ENCODE results near the gene MAP3K5.

Gene MAP3K5

DNA sequence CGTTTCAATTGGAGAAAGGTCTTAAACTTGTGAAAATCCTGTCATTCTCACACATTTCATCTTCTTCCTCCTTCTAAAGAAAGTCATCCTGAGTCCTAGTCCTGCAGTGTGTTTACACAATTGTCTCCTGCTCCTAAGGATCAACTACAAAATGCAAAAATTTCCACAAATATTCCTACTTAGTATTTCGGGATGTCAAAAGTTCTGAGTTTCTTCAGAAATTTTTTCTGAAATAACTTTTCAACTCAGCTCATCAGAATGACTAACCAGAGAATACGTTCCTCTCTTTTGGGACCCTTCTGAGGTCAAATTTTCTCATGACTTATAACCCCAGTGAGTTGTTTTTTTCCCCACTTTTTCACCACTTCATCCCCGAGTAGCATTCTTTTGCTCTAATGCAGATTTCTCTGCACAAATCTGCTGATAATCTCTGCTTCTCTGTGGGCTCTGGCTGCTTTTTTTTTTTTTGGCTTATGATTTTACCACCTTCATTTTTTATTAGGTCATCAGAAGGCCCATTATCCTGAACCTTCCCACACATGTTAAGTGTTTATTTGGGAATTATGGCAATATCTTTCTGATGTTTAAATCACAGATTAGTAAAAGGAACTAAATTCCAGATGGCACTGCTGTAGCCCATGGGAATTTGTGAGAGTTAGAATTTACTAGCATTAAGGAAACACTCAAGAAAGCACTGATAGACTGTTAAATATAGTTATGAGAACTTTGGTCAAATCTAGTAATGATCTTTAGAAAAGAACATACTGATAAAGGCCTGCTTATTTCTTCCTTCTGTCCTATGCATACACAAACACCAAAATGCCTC is 41.4 kb downstream of the MAP3K5 start:
- no peak for DNase-seq (ENCODE audit: low spot score)

DNA sequence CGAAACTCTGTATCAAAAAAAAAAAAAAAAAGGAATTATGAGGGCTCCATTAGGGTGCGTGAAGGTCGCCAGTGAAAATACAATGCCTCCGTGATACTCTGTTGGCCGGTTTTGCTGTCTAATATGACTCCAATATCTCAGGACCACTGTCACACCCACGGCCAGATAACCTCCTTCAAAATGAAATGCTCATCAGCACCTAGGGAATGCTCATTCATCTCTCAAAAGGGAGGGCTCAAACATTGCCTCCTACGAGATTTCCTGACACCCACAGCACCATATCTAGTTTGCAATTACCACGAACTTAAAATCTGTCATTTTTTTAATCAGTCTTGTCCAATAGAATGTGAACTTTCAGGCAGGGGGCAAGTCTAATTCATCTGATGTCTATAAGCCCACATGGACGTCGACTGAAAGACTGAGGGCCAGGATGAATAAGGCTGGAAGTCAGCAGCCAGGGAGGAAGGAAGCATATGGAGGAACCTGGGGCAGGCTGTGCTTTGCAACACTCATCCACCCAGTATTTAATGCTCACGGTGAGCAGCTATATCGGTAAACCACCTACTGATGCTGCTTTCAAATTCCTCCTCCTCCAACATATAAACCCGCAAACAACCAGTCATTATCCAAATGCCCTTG is 42.8 kb downstream of the MAP3K5 start:
- DNase-seq (ENCODE audit: low spot score), result no peak

DNA sequence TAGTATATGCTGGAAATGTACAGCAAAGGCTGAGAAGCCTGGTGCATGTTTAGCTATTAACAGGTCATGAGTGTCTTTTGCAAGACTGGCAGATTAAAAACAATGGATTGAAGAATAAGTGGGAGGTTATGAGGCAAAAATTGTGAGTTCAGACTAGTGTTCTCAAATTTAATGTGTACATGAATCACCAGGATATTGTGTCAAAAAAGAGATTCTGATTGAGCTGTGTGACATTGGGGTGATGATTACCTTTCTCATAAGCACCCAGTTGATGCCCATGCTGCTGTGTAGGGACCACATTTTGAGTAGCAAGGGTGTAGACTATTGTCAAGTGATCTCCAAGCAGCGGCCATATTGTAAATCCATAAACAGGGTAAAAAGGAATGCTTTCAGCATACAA is 44.8 kb downstream of the MAP3K5 start:
- DNase-seq (ENCODE audit: low spot score), result no peak

DNA sequence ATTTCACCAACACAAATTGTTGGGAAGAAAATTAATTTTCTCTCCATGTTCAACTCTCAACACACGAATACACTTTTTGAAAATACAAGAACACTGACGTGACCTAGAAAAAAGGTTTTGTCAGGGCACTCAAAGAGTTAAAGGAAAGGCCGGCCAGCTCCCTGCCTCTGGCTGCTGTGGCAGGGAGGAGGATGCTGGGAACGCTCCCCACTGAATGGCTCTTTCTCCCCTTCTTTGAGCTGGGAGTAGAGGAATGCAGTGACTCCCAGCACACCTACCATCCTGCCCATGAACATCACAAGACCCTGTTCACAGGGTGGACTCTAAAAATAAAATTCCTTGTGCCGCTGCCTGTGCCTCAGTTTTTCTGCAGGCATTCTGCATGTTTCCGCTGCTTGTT is 47.0 kb downstream of the MAP3K5 start:
- no peak for DNase-seq (ENCODE audit: low spot score)

DNA sequence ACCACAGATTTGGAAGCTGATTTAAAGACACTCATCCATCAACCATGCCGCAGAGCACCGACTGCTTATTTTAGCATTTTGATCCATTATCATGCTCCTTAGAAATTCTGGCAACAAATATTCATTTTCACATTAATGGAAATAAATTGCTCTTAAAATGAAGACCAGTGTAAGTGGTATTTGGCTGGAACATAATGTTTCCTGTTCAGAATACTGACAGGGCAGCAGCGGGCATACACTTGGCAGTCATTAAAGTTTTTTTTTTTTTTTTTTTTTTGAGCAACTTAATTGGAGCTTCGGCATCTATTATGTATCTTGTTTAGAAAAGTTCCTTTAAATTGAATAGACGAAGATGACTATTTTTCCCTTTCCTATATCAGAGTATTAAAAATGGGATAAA is 47.4 kb downstream of the MAP3K5 start:
- DNase-seq (ENCODE audit: low spot score), result no peak

DNA sequence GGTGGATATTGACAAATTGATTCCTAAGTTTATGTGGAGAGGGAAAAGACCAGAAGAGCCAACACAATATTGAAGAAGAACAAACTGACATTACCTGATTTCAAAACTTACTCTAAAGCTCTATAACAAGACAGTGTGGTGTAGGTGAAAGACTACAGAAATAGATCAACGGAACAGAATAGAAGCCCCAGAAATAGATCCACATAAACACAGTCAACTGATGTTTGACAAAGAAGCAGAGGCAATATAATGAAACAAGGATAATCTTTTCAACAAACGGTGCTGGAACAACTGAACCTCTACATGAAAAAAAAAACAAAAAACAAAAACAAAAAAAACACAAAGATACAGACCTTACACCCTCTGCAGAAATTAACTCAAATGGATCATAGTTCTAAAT is 50.2 kb downstream of the MAP3K5 start:
- DNase-seq (ENCODE audit: low spot score), result no peak

DNA sequence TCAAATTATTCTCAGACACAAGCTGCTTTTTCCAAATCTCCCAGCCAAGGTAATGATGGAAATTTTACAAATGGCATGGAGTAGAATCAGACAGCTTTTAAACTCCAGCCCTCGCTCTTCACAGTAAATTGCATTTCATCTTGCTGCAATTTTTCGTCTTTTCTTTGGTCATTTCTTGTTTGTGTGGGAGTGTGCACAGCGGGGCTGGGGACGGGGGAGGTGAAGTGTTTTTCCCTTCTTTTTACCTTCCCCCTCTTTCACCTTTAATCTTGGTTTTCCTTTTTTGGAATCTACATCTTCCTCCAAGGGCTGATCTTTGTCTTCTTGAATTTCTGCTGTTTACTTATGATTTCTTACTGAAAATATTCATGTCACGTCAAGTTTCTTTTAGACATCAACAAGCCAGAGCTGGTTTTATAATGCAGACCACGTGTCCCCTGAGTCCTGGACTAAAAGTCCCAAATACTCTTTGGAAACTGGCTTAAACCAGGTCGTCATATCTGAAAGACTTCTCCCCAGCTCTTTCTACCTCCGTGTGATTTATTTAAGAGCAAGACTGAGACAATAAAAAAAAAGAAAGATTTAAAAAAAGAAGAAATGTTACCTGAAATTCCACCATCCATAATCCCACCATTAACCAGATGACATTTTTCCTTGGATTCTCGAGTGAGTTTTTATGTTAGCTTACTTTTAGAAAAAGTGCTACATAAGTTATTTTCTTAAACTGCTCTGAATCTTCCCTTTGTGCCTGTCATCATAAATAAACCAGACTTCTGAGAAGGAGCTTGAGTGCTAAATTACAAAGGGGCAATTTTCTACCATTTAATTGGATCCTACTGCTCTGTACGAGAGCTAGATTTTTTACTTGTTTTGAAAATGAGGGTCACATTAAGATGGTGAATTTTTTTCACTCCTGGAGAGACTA is 52.0 kb downstream of the MAP3K5 start:
- no peak for DNase-seq (ENCODE audit: low spot score)

DNA sequence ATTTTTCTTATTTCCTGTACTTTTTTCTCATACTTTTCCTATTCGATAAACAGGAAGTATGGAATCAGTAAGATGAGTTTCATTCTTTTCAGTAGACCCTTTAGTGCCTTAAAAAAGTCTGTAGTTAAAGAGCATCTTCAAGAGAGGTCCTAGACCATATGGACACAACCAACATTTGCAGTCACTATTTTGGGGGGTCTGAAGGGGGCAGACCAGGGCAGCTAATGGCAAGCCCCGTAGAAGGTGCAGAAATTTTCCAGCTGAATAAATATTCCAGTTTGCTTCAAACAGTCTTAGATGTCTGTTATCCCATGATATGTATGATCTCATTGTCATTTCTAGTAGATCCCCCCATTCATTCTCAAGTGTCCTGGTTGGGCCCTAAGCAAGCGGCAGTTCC is 52.8 kb downstream of the MAP3K5 start:
- DNase-seq (ENCODE audit: low spot score), result no peak

DNA sequence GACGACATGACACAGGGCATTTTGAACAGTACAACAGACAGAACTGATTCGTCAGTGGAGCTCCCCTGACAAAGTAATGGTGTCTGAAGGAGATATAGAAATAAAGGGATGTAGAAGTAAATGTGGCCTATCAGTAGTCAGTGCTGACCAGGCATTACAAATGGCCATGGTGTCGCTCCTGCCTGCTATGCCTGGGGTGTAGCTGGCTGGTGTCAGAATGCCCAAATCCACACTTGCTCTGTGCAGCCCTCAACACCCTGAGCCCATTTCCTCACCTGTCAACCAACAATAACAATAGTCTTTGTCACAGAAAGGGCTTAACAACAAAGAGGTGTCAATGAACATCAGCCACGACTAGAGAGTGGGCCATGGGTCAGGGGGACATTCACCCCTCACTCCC is 53.2 kb downstream of the MAP3K5 start:
- DNase-seq (ENCODE audit: low spot score), result no peak

DNA sequence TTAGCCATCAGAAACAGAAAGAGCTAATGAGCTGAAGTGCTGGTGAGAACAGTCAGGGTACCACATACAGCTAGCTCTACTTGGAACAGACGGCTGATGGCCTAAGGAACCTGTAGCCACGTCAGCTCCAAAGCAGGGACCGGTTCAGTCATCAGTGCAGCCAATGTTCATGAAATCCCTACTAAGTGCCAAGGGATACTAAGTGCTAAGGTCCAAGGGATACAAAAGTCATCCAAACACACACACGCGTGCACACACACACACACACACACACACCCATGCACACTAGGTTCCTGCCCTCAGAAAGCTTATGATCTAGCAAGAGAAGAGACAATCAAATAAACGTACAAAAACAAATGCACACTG is 53.6 kb downstream of the MAP3K5 start:
- DNase-seq (ENCODE audit: low spot score), result no peak

DNA sequence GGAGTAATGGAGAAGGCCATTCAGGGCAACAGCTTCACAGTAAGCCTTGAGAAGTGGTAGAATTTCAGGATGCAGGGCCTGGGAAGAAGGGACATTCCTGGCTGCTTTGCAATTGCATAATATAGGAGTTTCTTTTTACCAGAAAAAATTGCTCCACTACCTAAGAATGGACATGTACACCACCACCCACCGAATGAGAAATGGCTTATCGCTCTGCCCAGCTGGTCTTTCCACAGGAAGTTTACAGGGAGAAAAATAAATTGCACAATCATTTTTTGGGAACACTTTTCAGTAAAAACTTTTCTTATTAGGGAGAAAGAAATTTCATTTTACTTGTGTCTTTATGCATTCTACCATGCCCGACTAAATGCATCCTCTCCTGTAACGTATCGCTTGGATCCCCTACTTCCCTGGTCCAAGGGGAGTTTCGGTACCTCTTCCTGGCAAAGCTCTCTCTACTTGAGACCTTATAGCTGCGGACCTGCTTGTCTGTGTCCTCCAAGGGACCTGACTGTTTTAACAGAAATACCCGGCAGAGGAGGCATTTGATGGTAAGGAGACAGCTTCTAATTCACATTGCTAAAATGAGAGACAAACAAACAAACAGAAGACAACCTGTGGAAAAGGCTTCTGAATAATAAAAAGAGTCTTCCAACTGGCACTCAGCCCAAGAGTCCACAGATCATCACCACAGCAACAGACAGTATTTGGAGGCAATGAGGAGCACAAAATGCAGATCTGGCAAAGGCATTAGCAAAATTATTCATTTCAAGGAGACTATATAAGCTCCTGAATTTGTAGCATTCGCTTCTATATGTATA is 54.2 kb downstream of the MAP3K5 start:
- DNase-seq (ENCODE audit: low spot score), result no peak

DNA sequence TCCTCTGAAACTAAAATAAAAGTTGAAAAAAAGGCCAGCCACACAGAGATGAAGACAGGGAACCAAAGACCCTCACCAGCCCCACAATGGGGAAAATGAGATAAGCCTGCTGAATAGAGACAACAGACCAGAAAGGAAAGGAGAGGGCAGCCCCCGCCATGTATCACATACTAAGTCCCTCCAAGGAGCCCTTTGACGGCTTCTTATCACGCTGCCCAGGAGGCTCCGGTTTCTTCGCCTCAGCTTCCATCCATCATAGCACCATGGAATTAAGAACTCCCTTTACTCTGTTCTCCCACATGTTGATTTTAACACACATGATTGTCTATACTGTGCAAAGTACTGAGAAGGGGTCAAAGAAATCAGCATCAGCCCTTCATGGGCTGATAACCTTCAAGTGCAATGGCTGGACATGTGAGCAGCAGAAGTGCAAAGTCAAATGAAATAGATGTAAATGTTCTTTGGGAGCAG is 54.9 kb downstream of the MAP3K5 start:
- DNase-seq (ENCODE audit: low spot score), result no peak

DNA sequence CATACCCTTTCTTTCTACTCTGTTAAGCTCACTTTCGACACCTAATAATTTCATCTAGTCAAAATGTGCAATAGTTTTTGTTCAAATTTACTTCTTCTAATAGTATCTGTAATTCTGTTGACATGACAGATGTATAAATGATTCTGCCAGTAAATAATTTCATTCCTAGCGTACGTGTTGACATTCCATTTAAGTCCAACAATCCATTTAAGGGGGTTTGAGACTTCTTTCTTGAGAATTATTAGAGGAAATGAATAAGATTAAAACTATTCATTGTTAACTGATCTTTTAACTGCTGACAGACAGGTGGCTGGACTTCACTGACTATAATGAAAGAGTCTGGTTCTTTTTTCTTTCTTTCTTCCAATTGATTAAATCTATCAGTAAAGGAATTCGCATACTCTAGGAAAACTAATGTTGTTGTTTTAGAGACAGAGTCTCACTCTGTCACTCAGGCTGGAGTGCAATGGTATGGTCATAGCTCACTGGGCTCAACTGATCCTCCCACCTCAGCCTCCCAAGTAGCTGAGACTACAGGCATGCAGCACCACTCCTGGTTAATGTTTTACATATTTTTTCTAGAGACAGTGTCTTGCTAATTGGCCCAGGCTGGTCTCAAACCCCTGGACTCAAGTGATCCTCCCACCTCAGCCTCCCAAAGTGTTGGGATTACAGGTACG is 55.9 kb downstream of the MAP3K5 start:
- DNase-seq (ENCODE audit: low spot score), result no peak

DNA sequence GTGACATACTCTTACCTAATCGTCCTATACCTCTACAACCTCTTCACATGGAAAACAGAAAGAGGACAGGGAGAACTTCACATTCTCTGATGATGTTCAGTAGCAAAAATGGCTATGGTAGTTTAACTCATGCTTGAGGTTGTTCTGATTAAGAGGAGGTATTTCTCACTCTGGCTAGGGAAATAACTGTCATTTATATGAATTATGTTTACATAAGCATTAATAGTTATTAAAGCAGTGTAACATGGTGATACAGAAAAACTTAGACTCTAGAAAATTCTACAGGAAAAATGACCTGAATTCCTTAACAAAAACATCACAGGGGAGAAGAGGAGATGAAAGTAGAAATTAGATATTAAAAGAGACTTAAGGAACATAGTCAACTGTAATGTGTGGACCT is 57.3 kb downstream of the MAP3K5 start:
- DNase-seq (ENCODE audit: low spot score), result no peak

DNA sequence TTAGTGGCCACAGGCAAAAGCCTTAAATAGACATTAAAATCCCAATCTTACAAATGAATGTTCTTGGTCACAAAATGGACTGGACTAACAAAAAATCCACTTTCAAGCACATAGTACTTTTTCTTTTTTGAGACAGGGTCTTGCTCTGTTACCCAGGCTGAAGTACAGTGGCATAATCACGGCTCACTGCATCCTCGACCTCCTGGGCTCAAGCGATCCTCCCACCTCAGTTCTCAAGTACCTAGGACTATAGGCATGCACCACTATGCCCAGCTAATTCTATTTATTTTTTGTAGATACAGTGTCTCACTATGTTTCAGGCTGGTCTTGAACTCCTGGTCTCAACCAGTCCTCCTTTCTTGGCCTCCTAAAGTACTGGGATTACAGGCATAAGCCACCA is 59.4 kb downstream of the MAP3K5 start:
- no peak for DNase-seq (ENCODE audit: low spot score)

DNA sequence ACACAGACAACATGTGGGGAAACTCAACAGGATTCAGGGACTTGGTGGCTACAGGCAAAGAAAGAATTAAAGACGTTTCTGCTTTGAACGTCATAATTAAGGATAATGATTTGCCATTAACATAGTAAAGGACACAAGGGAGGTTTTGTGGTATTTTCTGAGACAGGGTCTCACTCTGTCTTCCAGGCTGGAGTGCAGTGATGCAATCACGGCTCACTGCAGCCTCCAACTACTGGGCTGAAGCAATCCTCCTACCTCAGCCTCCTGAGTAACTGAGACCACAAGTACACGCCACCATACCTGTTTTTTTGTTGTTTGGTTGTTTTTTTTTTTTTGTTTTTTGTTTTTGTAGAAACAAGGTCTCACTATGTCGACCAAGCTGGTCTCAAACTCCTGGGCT is 62.4 kb downstream of the MAP3K5 start:
- DNase-seq (ENCODE audit: low spot score), result no peak

DNA sequence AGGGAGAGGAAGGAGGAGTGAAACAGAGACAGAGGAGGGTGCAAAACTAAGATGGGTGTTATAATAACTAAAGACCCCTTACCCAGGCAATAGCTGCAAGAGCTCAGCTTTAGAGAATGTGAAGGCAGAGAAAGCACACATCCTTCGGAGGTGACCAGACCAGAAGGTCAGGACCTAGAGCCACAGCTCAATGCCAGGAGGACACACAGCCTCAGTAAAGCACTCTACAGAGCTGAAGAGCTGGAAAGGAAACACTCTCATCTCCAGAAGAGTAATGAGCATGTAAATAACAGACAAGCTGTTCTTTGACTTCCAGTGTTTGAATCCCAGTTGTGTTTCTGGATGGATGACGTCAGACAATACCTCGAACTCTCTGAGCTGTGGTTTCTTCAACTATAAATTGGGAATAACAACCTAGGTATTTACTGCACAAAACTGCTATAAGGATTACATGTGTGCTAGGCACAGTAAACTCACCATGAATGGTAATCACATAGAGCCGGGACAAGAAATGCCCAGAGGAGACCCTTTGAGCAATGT is 63.2 kb downstream of the MAP3K5 start:
- no peak for DNase-seq (ENCODE audit: low spot score)

DNA sequence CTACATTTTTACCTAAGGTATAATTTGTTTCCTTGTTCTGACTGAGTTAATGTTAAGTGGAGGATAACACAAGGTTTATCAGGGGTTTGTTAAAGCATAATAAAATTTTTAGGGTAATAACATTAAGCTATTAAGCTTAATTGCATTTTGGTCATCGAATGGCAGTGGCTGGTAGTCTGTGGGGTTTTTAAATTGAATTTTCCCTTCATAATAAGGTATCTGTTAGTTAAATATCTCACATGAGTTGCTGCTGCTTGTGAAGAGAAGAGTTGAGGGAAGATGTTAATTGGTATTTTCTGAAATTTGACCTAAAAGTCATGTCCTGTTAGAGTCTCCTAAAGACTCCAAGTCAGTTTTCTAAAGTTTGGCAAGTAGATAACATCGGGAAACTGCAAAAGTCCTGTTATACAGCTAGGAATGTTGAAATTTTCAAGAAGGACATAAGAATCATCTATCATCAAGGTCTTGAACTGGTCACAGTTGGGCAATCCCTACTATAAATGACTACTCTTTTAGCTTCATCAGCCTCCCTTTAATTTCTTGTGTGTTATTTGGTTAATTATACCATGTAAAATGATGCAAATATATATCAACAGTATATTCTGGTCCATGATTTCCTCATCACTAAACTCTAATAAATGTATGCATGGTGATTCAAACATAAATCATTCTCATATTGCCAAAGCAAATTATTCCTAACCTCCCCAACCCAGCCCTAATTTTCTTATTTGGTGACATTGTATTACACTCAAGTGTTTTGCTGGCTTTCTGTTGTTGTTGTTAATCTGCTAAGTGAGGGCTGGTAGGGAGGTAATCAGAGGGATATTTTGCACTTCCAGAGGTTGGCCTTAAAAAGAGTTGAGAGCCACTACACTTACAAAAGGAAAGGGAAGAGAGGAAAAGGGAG is 64.0 kb downstream of the MAP3K5 start:
- no peak for DNase-seq (ENCODE audit: low spot score)

DNA sequence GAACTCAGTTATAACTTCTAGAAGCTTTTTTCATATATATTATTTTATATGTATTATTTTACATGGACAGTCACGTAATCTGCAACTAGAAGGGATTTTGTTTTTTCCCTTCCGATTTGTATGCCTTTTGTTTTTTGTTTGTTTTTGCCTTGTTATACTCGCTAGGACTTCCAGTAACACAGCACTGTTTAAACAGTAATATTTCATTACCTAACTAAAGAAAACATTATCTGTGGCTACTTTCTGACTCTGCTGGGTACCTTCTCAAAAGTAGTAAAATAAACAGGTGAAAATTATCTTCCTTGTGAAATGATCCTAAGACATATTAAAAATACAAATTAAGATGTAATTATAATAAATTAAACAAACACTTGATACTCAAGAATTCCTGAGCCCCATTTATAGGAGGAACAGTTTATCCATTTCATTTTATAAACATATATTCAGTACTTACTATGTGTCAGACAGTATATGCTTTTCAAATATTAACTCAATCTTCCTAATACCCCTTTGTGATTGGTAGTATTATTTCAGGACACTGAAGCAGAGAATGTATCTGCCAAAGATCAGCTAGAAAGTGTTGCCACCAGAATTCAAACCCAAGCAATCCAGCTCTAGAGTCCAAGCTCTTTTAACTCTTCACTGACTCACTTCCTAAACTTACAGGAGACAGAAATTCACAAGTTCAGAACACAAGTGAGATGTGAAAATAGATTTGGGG is 65.3 kb downstream of the MAP3K5 start:
- no peak for DNase-seq (ENCODE audit: low spot score)
